Astrocyte (in vitro differentiated cells and primary cell): ENCODE data around the gene ACOT13. TPM values are rescaled to one million over a fixed set of nuclear protein-coding genes. Genes with fewer than 3 reads are reported as not detected.
A peak's percentile ranks its signal among the peaks of the same experiment; 100 is the strongest.

Experiments
- DNase-seq: peaks from one replicate; pipeline ENCODE4 v3.0.0-alpha.2; 2010; ENCODE audit warnings: low read depth
- FAIRE-seq: peaks from 2 replicates; lab custom pipeline; 2011; peaks lifted over from hg19 to GRCh38; lab: Jason Lieb, UNC
- H2AFZ ChIP-seq: 2 replicates; pipeline ENCODE4 v1.6.0; 2012; ENCODE audit warnings: low read depth, low read length, inconsistent platforms
- H3K27ac ChIP-seq: 2 replicates; pipeline ENCODE4 v1.5.1; 2011; ENCODE audit warnings: low read depth, low read length, inconsistent platforms
- H3K27me3 ChIP-seq: 2 replicates; pipeline ENCODE4 v1.6.0; 2011; ENCODE audit warnings: low read length, inconsistent platforms; ENCODE audit not compliant: insufficient read depth
- H3K36me3 ChIP-seq: 2 replicates; pipeline ENCODE4 v1.5.1; 2011; ENCODE audit warnings: low read length, inconsistent platforms; ENCODE audit not compliant: insufficient read depth
- H3K4me1 ChIP-seq: 2 replicates; pipeline ENCODE4 v1.5.1; 2011; ENCODE audit warnings: low read length, inconsistent platforms; ENCODE audit not compliant: insufficient read depth
- H3K4me2 ChIP-seq: 2 replicates; pipeline ENCODE4 v1.6.0; 2012; ENCODE audit warnings: low read length, inconsistent platforms
- H3K4me3 ChIP-seq: 2 replicates; pipeline ENCODE4 v1.5.1; 2011; ENCODE audit warnings: low read depth, mild to moderate bottlenecking, low read length, inconsistent platforms; ENCODE audit not compliant: insufficient read depth
- H3K79me2 ChIP-seq: 2 replicates; pipeline ENCODE4 v1.6.0; 2012; ENCODE audit warnings: mild to moderate bottlenecking, low read length, inconsistent platforms; ENCODE audit not compliant: insufficient read depth
- H3K9ac ChIP-seq: 2 replicates; pipeline ENCODE4 v1.6.0; 2012; ENCODE audit warnings: mild to moderate bottlenecking, low read length, inconsistent platforms
- H3K9me3 ChIP-seq: 2 replicates; pipeline ENCODE4 v1.5.1; 2012; ENCODE audit warnings: low read depth, mild to moderate bottlenecking, low read length, inconsistent platforms; ENCODE audit not compliant: insufficient read depth
- H4K20me1 ChIP-seq: 2 replicates; pipeline ENCODE4 v1.6.0; 2012; ENCODE audit warnings: low read length, inconsistent platforms; ENCODE audit not compliant: insufficient read depth
- H3K27ac Mint-ChIP-seq: one replicate; pipeline ENCODE4 v1.8.0; 2021; ENCODE audit warnings: mild to moderate bottlenecking, mixed read lengths; ENCODE audit not compliant: unreplicated experiment
- H3K27me3 Mint-ChIP-seq: one replicate; pipeline ENCODE4 v1.8.0; 2021; ENCODE audit warnings: low read depth, mixed read lengths; ENCODE audit not compliant: unreplicated experiment
- H3K36me3 Mint-ChIP-seq: one replicate; pipeline ENCODE4 v1.8.0; 2021; ENCODE audit warnings: low read depth, mixed read lengths; ENCODE audit not compliant: unreplicated experiment
- H3K4me1 Mint-ChIP-seq: one replicate; pipeline ENCODE4 v1.8.0; 2021; ENCODE audit warnings: low read depth, mixed read lengths; ENCODE audit not compliant: unreplicated experiment
- H3K4me3 Mint-ChIP-seq: one replicate; pipeline ENCODE4 v1.8.0; 2021; ENCODE audit warnings: mild to moderate bottlenecking, moderate library complexity, mixed read lengths; ENCODE audit not compliant: unreplicated experiment
- H3K9me3 Mint-ChIP-seq: one replicate; pipeline ENCODE4 v1.8.0; 2021; ENCODE audit warnings: mild to moderate bottlenecking, mixed read lengths; ENCODE audit not compliant: unreplicated experiment
- EZH2 ChIP-seq: IDR thresholded peaks from 2 replicates; pipeline ENCODE4 v1.6.1; 2012; ENCODE audit warnings: mild to moderate bottlenecking, low read length, inconsistent platforms; ENCODE audit not compliant: insufficient read depth
- total RNA-seq: library from RNA; stranded (reverse); gene quantifications from 2 replicates; pipeline ENCODE4 v1.2.1, GENCODE V29; 2021
- TF ChIP-seq, protein P1 (sequence below): IDR thresholded peaks from 2 replicates; pipeline ENCODE4 v1.5.1; 2011; ENCODE audit warnings: low read depth, mild to moderate bottlenecking, inconsistent platforms, low read length, moderate library complexity; ENCODE audit not compliant: insufficient read depth

ACOT13 gene
- total RNA-seq, 1 donor from 2014 or later: 35.9 TPM

- Mint-ChIP-seq H3K4me1 (peaks cover 6% of the 10 kb centered on the region), H3K9me3 (no peaks in the 10 kb centered on the region), H3K4me3 (peak overlapping the region; percentile 90), H3K27me3 (no peaks in the 10 kb centered on the region), H3K36me3 (peaks cover 15% of the 10 kb centered on the region), H3K27ac (peak overlapping the region; percentile 98)
- FAIRE-seq (no peak), DNase-seq (no peak)
- peaks cover 5% of the 10 kb centered on the region for H3K4me1 ChIP-seq
- H3K4me3 ChIP-seq: peak overlapping the region; percentile 98
- H3K9ac ChIP-seq: peak overlapping the region; percentile 100
- H2AFZ ChIP-seq: no peak overlapping the region
- peaks cover 12% of the 10 kb centered on the region for H3K36me3 ChIP-seq
- H3K27me3 ChIP-seq: no peaks in the 10 kb centered on the region
- H3K9me3 ChIP-seq: no peaks in the 10 kb centered on the region
- H3K4me2 ChIP-seq: peak overlapping the region; percentile 94
- H4K20me1 ChIP-seq: peaks cover 45% of the 10 kb centered on the region
- TF ChIP-seq, protein P1, sequence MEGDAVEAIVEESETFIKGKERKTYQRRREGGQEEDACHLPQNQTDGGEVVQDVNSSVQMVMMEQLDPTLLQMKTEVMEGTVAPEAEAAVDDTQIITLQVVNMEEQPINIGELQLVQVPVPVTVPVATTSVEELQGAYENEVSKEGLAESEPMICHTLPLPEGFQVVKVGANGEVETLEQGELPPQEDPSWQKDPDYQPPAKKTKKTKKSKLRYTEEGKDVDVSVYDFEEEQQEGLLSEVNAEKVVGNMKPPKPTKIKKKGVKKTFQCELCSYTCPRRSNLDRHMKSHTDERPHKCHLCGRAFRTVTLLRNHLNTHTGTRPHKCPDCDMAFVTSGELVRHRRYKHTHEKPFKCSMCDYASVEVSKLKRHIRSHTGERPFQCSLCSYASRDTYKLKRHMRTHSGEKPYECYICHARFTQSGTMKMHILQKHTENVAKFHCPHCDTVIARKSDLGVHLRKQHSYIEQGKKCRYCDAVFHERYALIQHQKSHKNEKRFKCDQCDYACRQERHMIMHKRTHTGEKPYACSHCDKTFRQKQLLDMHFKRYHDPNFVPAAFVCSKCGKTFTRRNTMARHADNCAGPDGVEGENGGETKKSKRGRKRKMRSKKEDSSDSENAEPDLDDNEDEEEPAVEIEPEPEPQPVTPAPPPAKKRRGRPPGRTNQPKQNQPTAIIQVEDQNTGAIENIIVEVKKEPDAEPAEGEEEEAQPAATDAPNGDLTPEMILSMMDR: no peak
- no peak for TF ChIP-seq EZH2
- peak overlapping the region; percentile 100 for H3K27ac ChIP-seq
- H3K79me2 ChIP-seq: peaks cover 55% of the 10 kb centered on the region
Observed at GRCh38 chr6:24720131-24720603, 53.3 kb downstream of the ACOT13 start.

DNA sequence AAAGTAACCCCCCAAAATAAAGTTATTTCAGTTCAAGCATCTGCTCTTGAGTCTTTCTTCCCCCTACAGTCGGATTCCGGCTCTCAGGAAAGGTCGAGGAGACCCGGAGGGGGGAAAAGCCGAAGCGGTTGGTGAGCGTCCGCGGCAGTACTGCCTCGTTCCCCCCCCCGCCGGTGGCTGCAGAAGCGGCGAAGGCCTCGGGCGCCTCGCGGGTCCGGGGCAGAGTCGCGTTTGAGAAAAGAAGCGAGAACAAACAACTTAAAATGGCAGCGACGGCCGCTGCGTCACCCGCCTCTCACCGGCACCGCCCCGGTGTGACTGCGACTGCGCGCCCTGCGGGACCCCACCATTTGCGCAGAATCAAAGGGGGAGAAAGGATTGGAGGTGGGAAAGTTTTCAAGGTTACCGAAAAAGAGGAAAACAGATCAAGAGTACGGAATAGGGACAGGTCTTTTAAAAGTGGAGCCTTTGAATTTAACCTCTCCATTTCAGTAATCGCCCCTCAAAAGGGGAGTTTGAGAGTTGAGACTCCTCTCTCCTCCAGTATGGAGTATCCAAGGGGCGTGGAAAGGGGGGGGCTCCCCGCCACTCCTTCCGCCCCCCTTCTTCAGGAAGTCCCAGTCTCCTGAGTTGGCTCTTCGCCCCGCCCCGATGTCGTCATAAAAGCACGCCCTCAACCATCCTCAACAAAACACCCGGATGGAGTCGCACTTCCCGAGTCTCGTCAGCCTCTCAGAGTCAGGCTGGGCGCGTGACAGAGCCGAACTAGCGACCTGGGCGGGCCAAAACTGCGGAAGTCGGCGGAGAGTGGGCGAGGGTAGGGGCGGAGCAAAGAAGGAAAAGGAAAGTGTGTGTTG, 54.0 kb downstream of the ACOT13 start:
- Mint-ChIP-seq H3K27me3 (no peaks in the 10 kb centered on the region), H3K9me3 (no peaks in the 10 kb centered on the region), H3K4me1 (peaks cover 2% of the 10 kb centered on the region), H3K27ac (peak overlapping the region; percentile 98), H3K4me3 (peak overlapping the region; percentile 90), H3K36me3 (peaks cover 13% of the 10 kb centered on the region)
- H3K4me3 ChIP-seq: peak overlapping the region; percentile 98
- peak; percentile 99 for DNase-seq
- TF ChIP-seq EZH2: no peak
- TF ChIP-seq, protein P1: no peak
- H4K20me1 ChIP-seq: peaks cover 39% of the 10 kb centered on the region
- peaks cover 7% of the 10 kb centered on the region for H3K36me3 ChIP-seq
- no peaks in the 10 kb centered on the region for H3K27me3 ChIP-seq
- peak overlapping the region; percentile 94 for H2AFZ ChIP-seq
- FAIRE-seq: peak; percentile 20
- H3K9me3 ChIP-seq: no peaks in the 10 kb centered on the region
- peak overlapping the region; percentile 100 for H3K9ac ChIP-seq
- H3K4me2 ChIP-seq: peak overlapping the region; percentile 94
- peak overlapping the region; percentile 100 for H3K27ac ChIP-seq
- H3K79me2 ChIP-seq: peaks cover 48% of the 10 kb centered on the region
- peaks cover 5% of the 10 kb centered on the region for H3K4me1 ChIP-seq
